ENCODE measurements around the gene OR9K2.
"Not testable (repeated sequence)": the region's sequence is repeated elsewhere in the genome, so short reads cannot be mapped to it uniquely, and the experiment has no call there.

Gene OR9K2, protein sequence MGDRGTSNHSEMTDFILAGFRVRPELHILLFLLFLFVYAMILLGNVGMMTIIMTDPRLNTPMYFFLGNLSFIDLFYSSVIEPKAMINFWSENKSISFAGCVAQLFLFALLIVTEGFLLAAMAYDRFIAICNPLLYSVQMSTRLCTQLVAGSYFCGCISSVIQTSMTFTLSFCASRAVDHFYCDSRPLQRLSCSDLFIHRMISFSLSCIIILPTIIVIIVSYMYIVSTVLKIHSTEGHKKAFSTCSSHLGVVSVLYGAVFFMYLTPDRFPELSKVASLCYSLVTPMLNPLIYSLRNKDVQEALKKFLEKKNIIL

DNA sequence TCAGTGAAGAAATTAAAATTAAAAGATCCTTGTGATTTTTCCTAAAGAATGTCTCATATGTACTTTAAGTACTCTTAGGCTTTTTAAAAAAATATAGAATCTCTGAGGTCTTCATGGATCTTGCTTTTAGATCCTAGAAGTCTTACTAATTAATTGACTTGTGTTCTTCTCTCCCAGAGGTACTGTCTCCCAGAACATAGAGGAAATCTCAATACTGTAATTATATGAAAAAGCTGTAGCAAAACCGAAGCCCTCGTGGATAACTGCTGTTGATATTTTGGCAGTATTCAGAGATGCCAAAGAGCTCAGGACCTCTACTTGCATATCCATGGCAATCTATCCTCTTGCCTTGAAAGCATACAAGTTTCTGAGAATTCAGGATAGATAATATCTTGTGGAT is at the start of gene OR9K2:
OR9K2 (plus strand) TSS at position 301 of the 400 bp plus-strand sequence. CDS start 3,429 bp downstream, outside the sequence.
- H3K4me3 Mint-ChIP-seq, result no peak within 1 kb of the TSS
- no peaks in the 10 kb centered on the region for H3K36me3 Mint-ChIP-seq (ENCODE audit: low read depth)

GRCh38 chr12:55092579-55092978 is 33.6 kb upstream of the OR9K2 start:
- H3K36me3 Mint-ChIP-seq (ENCODE audit: low read depth), result no peaks in the 10 kb centered on the region
- no peak overlapping the region for H3K27ac Mint-ChIP-seq
- no peaks in the 10 kb centered on the region for H3K4me1 Mint-ChIP-seq (ENCODE audit: low read depth)
- no peaks in the 10 kb centered on the region for H3K9me3 Mint-ChIP-seq
- intact Hi-C loops (cut with micrococcal nuclease), result no loop called here
- H3K27me3 Mint-ChIP-seq, result no peaks in the 10 kb centered on the region
- H3K4me3 Mint-ChIP-seq, result no peak overlapping the region

More for the DNA sequence above, at the start of gene OR9K2:
- Mint-ChIP-seq H3K27ac (no peak within 1 kb of the TSS), H3K9me3 (no peaks in the 10 kb centered on the region), H3K27me3 (peaks cover 4% of the 10 kb centered on the region), H3K4me1 (ENCODE audit: low read depth) (no peaks in the 10 kb centered on the region)
- intact Hi-C loops (cut with micrococcal nuclease), result no loop called here

GRCh38 chr12:55112378-55112875 is 13.8 kb upstream of the OR9K2 start:
- no peaks in the 10 kb centered on the region for H3K27me3 Mint-ChIP-seq
- intact Hi-C loops (cut with micrococcal nuclease), result no loop called here
- H3K36me3 Mint-ChIP-seq (ENCODE audit: low read depth), result no peaks in the 10 kb centered on the region

GRCh38 chr12:55116152-55116551 is 10.1 kb upstream of the OR9K2 start:
- H3K4me1 Mint-ChIP-seq (ENCODE audit: low read depth), result no peaks in the 10 kb centered on the region
- H3K4me3 Mint-ChIP-seq, result no peak overlapping the region
- no peaks in the 10 kb centered on the region for H3K36me3 Mint-ChIP-seq (ENCODE audit: low read depth)
- no peaks in the 10 kb centered on the region for H3K27me3 Mint-ChIP-seq
- H3K9me3 Mint-ChIP-seq, result no peaks in the 10 kb centered on the region
- no peak overlapping the region for H3K27ac Mint-ChIP-seq
- intact Hi-C loops (cut with micrococcal nuclease), result no loop called here

More at GRCh38 chr12:55112378-55112875, 13.8 kb upstream of the OR9K2 start:
- Mint-ChIP-seq H3K4me1 (ENCODE audit: low read depth) (no peaks in the 10 kb centered on the region), H3K4me3 (no peak overlapping the region), H3K9me3 (no peaks in the 10 kb centered on the region), H3K27ac (no peak overlapping the region)

DNA sequence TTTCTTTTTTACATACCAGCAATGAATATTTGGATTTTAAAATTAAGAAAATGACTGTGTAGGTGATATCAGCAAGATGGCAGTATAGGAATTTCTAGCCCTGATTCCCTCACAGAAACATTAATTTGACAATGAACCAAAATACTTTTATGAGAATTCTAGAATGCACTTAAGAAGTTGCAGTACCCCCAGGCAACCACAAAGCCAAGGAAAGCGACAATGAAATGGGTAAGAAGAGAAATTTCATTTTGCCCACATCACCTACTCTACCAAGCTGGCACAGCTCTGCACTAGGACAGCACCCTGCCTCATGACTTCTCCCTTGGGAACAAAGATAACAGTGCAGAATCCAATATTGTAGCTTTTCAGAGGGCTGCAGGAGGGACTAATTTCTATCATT is 6.6 kb downstream of the OR9K2 start:
- H3K4me3 Mint-ChIP-seq, result no peak overlapping the region
- H3K27ac Mint-ChIP-seq, result no peak overlapping the region
- peaks cover 7% of the 10 kb centered on the region for H3K27me3 Mint-ChIP-seq
- no peaks in the 10 kb centered on the region for H3K9me3 Mint-ChIP-seq
- H3K36me3 Mint-ChIP-seq (ENCODE audit: low read depth), result no peaks in the 10 kb centered on the region
- intact Hi-C loops (cut with micrococcal nuclease), result no loop called here
- H3K4me1 Mint-ChIP-seq (ENCODE audit: low read depth), result no peaks in the 10 kb centered on the region

DNA sequence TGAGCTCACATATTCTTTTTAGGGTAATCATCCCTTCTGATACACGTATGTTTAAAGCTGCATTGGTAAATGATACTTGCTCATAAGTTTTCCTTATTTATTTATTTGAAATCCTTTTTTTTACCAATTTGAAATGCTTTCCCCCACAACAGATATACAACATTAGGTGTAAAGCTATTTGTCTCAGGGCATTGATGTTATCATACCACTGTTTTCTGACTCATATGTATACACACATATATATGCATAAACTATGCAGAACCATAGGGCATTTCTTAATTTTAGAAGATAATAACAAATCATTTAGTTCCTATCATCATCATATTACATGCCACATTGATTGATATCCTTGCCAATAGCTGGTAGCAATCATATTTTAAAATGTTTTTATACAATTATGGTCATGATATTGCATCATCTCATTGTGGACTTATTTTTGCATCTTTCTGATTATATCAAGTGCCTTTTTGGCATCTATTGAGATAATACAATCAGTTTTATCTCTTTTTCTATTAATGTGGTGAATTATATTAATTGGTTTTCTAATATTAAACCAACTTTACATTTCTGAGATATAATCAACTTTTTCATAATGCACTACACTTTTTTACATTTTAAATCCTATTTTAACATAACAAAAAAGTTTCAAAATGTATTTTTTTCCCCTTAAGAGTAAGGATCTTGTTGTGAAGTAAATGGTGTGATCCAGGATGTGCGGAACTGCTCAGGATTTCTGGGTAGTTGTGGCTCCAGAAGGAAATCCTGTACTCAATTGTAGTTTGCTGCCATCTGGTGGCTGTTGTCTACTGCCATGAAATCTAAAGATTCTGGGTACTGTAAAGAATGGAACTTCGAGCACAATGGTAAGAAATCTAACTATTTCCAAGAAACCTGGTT is 16.7 kb downstream of the OR9K2 start:
- Mint-ChIP-seq H3K36me3 (ENCODE audit: low read depth) (no peaks in the 10 kb centered on the region), H3K4me3 (no peak overlapping the region), H3K4me1 (ENCODE audit: low read depth) (no peaks in the 10 kb centered on the region), H3K27ac (no peak overlapping the region), H3K27me3 (peaks cover 1% of the 10 kb centered on the region), H3K9me3 (no peaks in the 10 kb centered on the region)
- intact Hi-C loops (cut with micrococcal nuclease), result loop anchor here (2.0 to 10.0 kb wide), 2 partner anchors 150 to 388 kb away; no protein-coding TSS in a partner anchor

GRCh38 chr12:55143566-55143870 is 17.3 kb downstream of the OR9K2 start:
- Mint-ChIP-seq H3K9me3 (no peaks in the 10 kb centered on the region), H3K27me3 (peaks cover 2% of the 10 kb centered on the region), H3K4me1 (ENCODE audit: low read depth) (no peaks in the 10 kb centered on the region), H3K27ac (no peak overlapping the region), H3K36me3 (ENCODE audit: low read depth) (no peaks in the 10 kb centered on the region), H3K4me3 (no peak overlapping the region)
- intact Hi-C loops (cut with micrococcal nuclease), result loop anchor here (2.0 to 10.0 kb wide), 2 partner anchors 151 to 389 kb away; no protein-coding TSS in a partner anchor

- H3K4me3 Mint-ChIP-seq; H3K27me3 Mint-ChIP-seq; H3K27ac Mint-ChIP-seq; H3K36me3 Mint-ChIP-seq (ENCODE audit: low read depth); H3K4me1 Mint-ChIP-seq (ENCODE audit: low read depth); H3K9me3 Mint-ChIP-seq; intact Hi-C loops (cut with micrococcal nuclease): not testable (repeated sequence)
These were observed 40.9 kb downstream of the OR9K2 start for GRCh38 chr12:55167010-55167640.

- no peaks in the 10 kb centered on the region for H3K36me3 Mint-ChIP-seq (ENCODE audit: low read depth)
- H3K9me3 Mint-ChIP-seq, result no peaks in the 10 kb centered on the region
- no peak overlapping the region for H3K4me3 Mint-ChIP-seq
- no peaks in the 10 kb centered on the region for H3K4me1 Mint-ChIP-seq (ENCODE audit: low read depth)
- intact Hi-C loops (cut with micrococcal nuclease), result no loop called here
- H3K27ac Mint-ChIP-seq, result no peak overlapping the region
- peaks cover 4% of the 10 kb centered on the region for H3K27me3 Mint-ChIP-seq
These were observed 45.2 kb downstream of the OR9K2 start for GRCh38 chr12:55171445-55171844.

DNA sequence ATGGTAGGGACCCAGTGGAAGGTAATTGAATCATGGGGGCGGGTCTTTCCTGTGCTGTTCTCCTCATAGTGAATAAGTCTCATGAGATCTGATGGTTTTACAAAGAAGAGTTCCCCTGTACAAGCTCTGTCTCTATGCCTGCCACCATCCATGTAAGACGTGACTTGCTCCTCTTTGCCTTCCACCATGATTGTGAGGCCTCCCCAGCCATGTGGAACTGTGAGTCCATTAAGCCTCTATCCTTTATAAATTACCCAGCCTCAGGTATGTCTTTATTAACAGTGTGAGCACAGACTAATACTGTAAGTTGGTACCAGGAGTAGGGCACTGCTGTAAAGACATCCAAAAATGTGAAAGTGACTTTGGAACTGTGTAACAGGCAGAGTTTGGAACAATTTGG is 45.6 kb downstream of the OR9K2 start:
- H3K27ac Mint-ChIP-seq; H3K36me3 Mint-ChIP-seq (ENCODE audit: low read depth); H3K4me1 Mint-ChIP-seq (ENCODE audit: low read depth); H3K9me3 Mint-ChIP-seq; H3K27me3 Mint-ChIP-seq; intact Hi-C loops (cut with micrococcal nuclease); H3K4me3 Mint-ChIP-seq: not testable (repeated sequence)

- Mint-ChIP-seq H3K4me3 (no peak overlapping the region), H3K4me1 (ENCODE audit: low read depth) (no peaks in the 10 kb centered on the region), H3K27ac (no peak overlapping the region), H3K27me3 (peaks cover 5% of the 10 kb centered on the region), H3K36me3 (ENCODE audit: low read depth) (no peaks in the 10 kb centered on the region), H3K9me3 (no peaks in the 10 kb centered on the region)
- intact Hi-C loops (cut with micrococcal nuclease), result no loop called here
These were observed 46.5 kb downstream of the OR9K2 start for GRCh38 chr12:55172686-55173085.

DNA sequence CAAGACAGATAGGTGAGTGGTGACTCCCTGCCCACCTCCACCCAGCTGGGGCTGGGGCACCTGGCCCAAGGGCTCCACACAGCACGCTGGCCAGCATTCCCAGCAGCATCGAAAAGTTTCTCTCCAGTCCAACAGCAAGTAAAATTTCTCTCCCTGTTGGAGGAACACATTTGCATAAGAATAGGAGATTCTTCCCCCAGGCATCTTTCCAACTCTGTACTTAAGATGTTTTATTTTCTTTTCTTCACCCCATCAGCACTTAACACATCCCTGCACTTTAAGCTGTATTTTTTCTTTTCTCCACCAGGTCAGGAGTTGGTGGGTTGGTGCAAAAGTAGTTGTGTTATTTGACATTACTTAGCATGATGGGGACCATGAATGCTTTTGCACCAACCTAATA is 47.2 kb downstream of the OR9K2 start:
- Mint-ChIP-seq H3K9me3 (no peaks in the 10 kb centered on the region), H3K4me1 (ENCODE audit: low read depth) (no peaks in the 10 kb centered on the region), H3K36me3 (ENCODE audit: low read depth) (no peaks in the 10 kb centered on the region), H3K27ac (no peak overlapping the region), H3K27me3 (peaks cover 13% of the 10 kb centered on the region), H3K4me3 (no peak overlapping the region)
- intact Hi-C loops (cut with micrococcal nuclease), result no loop called here

Measured in dendritic cell treated with granulocyte-macrophage colony-stimulating factor and Interleukin-4, amounts not matched to agents 40 ng/mL and 50 ng/mL, for 4 days (primary cell).